Activated CD4-positive, alpha-beta memory T cell treated with anti-CD3 and anti-CD28 coated beads, Interleukin-2, amount 10 ng/mL, durations not matched to agents 7 days and 5 days (primary cell): ENCODE results near the gene MEAK7. TPM values are rescaled to one million over a fixed set of nuclear protein-coding genes. Genes with fewer than 3 reads are reported as not detected.
A peak's percentile ranks its signal among the peaks of the same experiment; 100 is the strongest.

Source experiments
- CTCF ChIA-PET: fragments of 350-600 bp; sonication (Branson Sonifier 250); formaldehyde crosslinking; loops from one replicate; lab custom pipeline; 2021; ENCODE audit warnings: antibody characterized with exemption, inconsistent platforms; lab: Charles Lee
- POLR2A ChIA-PET: fragments of 350-600 bp; sonication (Branson Sonifier 250); formaldehyde crosslinking; loops from one replicate; lab custom pipeline; 2021; ENCODE audit warnings: antibody characterized with exemption; lab: Charles Lee
- DNase-seq: peaks from one replicate; pipeline ENCODE4 v3.0.0-alpha.2; 2020
- H3K27ac Mint-ChIP-seq: one replicate; pipeline ENCODE4 v1.8.0; 2021; ENCODE audit warnings: mild to moderate bottlenecking, mixed read lengths
- H3K27me3 Mint-ChIP-seq: one replicate; pipeline ENCODE4 v1.8.0; 2021; ENCODE audit warnings: mixed read lengths
- H3K36me3 Mint-ChIP-seq: one replicate; pipeline ENCODE4 v1.8.0; 2021; ENCODE audit warnings: low read depth, mixed read lengths
- H3K4me1 Mint-ChIP-seq: one replicate; pipeline ENCODE4 v1.8.0; 2021; ENCODE audit warnings: mixed read lengths
- H3K4me3 Mint-ChIP-seq: one replicate; pipeline ENCODE4 v1.8.0; 2021; ENCODE audit warnings: mild to moderate bottlenecking, mixed read lengths
- H3K9me3 Mint-ChIP-seq: one replicate; pipeline ENCODE4 v1.8.0; 2021; ENCODE audit warnings: mixed read lengths
- total RNA-seq, 2 experiments: library from RNA; stranded (reverse); gene quantifications; one replicate each; pipeline ENCODE4 v1.2.3, GENCODE V29; 2021

Gene MEAK7
- total RNA-seq, 2 experiments from 2014 or later = 27.7 to 33.4 TPM

DNA sequence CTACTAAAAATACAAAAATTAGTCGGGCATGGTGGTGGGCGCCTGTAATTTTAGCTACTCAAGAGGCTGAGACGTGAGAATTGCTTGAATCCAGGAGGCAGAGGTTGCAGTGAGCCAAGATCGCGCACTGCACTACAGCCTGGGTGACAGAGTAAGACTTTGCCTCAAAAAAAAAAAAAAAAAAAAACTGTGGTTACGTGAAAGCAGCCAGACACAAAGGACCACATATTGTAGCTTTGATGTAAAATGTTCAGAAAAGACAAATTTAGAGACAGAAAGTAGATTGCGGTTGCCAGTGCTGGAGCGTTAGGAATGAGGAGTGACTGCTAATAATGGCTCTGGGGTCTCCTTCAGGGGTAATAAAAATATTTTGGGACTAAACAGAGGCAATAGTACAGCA is 4.0 kb upstream of the MEAK7 start:
- Mint-ChIP-seq H3K9me3 (no peaks in the 10 kb centered on the region), H3K4me1 (peaks cover 82% of the 10 kb centered on the region), H3K27ac (peak overlapping the region; percentile 98), H3K36me3 (peaks cover 19% of the 10 kb centered on the region), H3K4me3 (peak overlapping the region; percentile 51), H3K27me3 (peaks cover 2% of the 10 kb centered on the region)
- CTCF ChIA-PET = interaction anchor here (0.8 to 4.3 kb wide), 13 partner anchors 8 to 391 kb away, joined by 3 to 42 read pairs (median 6); partner anchors contain the start of gene MBTPS1
- POLR2A ChIA-PET = interaction anchor here (1.0 to 14.5 kb wide), 9 partner anchors 10 to 140 kb away, joined by 3 to 120 read pairs (median 15); partner anchors contain the start of gene KLHL36
- no peak for DNase-seq

DNA sequence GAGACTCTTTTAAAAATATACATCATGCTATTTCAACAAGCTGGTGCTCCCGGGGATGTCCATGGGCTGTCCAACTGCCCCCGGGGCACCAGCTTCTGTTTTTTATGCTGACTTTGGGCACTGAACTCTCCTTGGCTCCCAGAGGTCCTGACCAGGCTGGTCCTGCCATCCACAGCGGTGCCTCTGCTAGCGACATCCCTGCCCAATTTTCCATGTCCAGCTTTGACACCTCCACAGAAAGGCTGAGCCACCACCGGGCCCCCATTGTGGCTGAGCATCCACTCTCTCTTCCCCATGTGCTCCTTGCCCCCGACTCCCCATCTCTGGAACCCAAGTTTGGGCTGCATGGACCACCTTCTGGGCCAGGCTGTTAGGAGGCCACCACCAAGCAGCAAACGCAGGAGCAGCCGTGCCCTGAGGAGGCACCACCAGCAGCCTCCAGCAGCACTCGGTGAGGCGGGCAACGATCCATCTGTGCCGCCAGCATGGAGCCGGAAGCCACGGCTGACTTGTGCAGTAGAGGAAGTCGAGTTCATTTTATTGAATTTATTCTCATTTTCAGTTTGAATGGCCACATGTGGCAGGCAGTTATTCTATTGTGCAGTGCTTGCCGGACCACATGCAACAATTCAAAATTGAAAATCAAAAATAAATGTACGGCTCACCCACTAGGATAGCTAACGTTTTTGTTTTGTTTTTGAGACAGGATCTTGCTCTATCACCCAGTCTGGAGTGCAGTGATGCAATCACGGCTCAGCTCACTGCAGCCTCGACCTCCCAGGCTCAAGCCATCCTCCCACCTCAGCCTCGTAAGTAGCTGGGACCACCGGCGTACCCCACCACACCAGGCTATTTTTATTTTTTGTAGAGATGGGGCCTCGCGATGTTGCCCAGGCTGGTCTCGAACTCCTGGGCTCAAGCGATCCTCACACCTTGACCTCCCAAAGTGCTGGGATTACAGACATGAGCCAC is 2.8 kb upstream of the MEAK7 start:
- peaks cover 12% of the 10 kb centered on the region for H3K36me3 Mint-ChIP-seq
- ChIA-PET CTCF (interaction anchor here (1.0 to 4.3 kb wide), 28 partner anchors 9 to 390 kb away, joined by 3 to 42 read pairs (median 6); partner anchors contain the start of gene MBTPS1), POLR2A (interaction anchor here (0.7 to 14.5 kb wide), 14 partner anchors 7 to 141 kb away, joined by 3 to 120 read pairs (median 8); partner anchors contain the start of gene KLHL36)
- H3K27ac Mint-ChIP-seq = peak overlapping the region; percentile 98
- H3K9me3 Mint-ChIP-seq = no peaks in the 10 kb centered on the region
- H3K4me1 Mint-ChIP-seq = peaks cover 79% of the 10 kb centered on the region
- H3K4me3 Mint-ChIP-seq = peak overlapping the region; percentile 78
- peaks cover 2% of the 10 kb centered on the region for H3K27me3 Mint-ChIP-seq
- DNase-seq = peak; percentile 75

DNA sequence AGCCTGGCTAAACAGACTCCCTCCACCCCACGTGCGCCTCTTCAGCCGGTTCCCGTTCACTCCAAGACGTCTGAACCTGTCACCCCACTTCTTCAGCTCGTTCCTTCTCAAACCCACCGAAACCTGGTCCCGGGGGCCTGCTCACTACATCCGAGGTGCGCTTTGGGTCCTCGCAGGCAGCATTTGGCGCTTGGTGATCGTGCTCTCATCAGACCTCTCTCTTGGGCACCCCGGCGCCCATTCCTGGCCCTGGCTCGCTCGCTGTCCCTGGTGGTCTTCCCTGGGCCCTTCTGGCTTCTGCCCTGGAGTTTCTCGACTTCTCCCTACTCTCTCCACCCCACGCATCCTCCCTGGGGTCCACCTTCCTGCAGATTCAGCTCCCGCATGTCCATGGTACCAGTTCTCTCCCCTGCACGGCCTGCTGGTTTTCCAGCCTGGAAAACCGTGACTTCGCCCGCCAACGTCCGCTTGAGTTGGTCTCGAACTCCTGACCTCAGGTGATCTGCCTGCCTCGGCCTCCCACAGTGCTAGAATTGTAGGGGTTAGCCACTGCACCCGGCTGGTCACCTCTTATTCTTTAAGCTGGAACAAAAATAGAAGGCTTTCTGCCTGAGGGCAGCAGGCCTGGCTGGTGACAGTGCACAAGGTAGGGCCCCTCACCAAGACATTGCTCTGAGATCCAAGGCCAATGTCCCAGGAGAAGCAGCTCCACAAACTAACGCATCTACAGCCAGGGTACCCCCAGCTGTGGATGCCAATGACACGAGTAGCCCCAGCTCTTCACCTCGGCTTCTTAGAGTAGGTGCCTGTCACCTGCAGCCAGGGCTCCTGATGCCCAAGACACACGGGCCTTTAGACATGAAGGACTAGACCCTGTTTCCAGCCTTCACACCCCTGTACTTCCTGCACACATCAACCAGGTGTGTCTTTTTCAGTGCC is 1.1 kb upstream of the MEAK7 start:
- Mint-ChIP-seq H3K4me3 (peak overlapping the region; percentile 86), H3K4me1 (peaks cover 64% of the 10 kb centered on the region), H3K27me3 (peaks cover 2% of the 10 kb centered on the region), H3K9me3 (no peaks in the 10 kb centered on the region), H3K27ac (peak overlapping the region; percentile 98), H3K36me3 (peaks cover 6% of the 10 kb centered on the region)
- no peak for DNase-seq
- ChIA-PET CTCF (interaction anchor here (0.6 to 4.3 kb wide), 38 partner anchors 8 to 388 kb away, joined by 3 to 42 read pairs (median 4); partner anchors contain the start of genes KLHL36, MBTPS1 and TAF1C), POLR2A (interaction anchor here (0.8 to 14.5 kb wide), 17 partner anchors 7 to 389 kb away, joined by 3 to 120 read pairs (median 5); partner anchors contain the start of gene MBTPS1)

DNA sequence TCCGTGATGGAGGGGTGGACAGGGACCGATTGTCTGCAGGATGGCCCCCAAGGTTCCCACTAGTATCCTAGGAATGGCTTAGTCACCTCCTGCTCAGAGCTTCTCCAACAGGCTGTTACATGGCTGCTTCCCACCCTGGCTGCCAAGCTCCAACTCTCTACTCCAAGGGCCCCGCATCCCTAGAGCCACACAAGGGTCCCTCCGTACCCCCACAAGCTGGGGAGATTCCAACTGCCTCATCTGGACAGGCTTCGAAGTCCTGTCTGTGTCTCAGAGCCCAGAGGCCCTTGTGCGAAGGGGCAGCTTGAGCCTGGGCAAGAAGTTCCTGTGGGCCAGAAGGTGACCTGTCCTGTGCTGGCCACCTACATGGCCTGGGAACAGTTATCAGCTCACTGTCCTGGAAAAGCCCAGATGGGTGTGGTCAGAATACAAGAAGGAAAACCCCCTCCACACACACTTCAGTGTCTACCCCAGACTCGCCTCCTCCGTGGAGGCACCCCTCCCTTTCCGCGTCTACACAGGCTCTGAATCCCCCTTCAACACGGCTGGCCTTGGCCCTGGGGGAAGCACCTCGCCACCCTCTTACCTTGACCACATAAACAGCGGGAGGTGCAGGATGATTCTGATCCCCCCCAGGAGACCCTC is 586 bp downstream of the MEAK7 start:
- no peak for DNase-seq
- H3K4me3 Mint-ChIP-seq = peak overlapping the region; percentile 86
- CTCF ChIA-PET = interaction anchor here (0.7 to 1.3 kb wide), 3 partner anchors 118 to 793 kb away, joined by 3 to 4 read pairs (median 3); no protein-coding TSS in a partner anchor
- H3K27me3 Mint-ChIP-seq = no peaks in the 10 kb centered on the region
- peaks cover 14% of the 10 kb centered on the region for H3K36me3 Mint-ChIP-seq
- H3K9me3 Mint-ChIP-seq = no peaks in the 10 kb centered on the region
- H3K27ac Mint-ChIP-seq = peak overlapping the region; percentile 16
- H3K4me1 Mint-ChIP-seq = peaks cover 56% of the 10 kb centered on the region
- POLR2A ChIA-PET = interaction anchor here (1.5 to 14.5 kb wide), 5 partner anchors 10 to 387 kb away, joined by 5 to 120 read pairs (median 38); partner anchors contain the start of gene MBTPS1

DNA sequence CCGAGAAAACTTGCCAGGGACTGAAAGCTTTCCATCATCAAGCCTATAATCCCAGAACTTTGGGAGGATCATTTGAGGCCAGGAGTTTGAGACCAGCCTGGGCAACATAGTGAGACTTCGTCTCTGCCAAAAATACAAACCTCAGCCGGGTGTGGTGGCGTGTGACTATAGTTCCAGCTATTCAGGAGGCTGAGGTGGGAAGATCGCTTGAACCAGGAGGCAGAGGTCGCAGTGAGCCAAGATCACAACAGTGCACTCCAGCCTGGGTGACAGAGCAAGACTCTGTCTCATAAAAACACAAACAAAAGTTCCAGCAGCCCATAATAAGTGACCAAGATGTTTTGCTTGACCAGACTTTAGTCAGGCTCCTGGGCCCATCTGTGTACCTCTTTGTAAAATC is 1.9 kb downstream of the MEAK7 start:
- no peak overlapping the region for H3K27ac Mint-ChIP-seq
- DNase-seq = no peak
- peaks cover 43% of the 10 kb centered on the region for H3K4me1 Mint-ChIP-seq
- CTCF ChIA-PET = no interaction called here
- peaks cover 14% of the 10 kb centered on the region for H3K36me3 Mint-ChIP-seq
- no peak overlapping the region for H3K4me3 Mint-ChIP-seq
- POLR2A ChIA-PET = no interaction called here
- H3K9me3 Mint-ChIP-seq = no peaks in the 10 kb centered on the region
- H3K27me3 Mint-ChIP-seq = no peaks in the 10 kb centered on the region

DNA sequence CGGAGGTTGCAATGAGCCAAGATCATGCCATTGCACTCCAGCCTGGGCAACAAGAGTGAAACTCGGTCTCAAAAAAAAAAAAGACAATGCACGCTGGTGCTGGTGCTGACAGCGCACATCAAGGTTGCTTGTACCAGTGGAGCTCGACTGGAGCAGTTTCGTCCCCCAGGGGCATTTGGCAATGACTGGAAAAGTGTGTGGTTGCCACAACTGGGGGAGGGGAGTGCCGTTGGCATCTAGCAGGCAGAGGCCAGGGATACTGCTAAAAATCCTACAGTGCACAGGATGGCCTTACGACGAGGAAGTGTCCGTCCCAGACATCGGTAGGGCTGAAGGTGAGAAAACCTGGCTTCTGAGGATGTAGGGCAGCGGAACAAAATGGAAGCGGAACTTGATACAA is 2.4 kb downstream of the MEAK7 start:
- ChIA-PET CTCF (no interaction called here), POLR2A (no interaction called here)

DNA sequence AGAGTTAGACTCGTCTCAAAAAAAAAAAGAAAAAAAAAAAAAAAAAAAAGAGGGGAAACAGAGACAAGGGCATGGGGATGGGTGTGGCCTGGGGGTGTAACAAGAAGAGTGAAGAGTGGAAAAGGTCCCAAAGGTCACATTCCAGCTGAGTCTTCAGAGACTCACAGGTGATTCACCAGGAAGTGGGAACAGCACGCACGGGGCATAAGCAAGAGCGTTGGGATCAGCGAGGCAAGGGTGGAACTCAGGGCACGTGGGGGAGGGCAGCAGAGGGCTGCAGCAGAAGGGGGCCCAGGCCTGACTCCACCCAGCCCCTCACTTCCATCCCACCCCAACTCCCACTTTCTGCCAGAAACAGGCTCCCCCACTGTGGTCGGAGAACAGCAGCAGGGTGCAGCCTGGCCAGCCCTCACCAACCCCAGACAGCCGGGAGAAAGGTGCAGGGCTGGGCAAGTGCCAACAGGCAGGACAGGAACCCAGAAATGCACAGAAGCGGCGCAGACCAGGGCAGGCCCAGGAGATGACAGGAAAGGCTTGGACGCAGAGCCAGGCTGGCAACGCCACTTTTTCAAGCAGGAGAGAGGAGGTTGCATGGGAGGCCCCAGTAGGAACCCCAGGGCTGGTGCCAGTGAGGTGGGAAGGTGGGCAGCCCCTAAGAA is 3.3 kb downstream of the MEAK7 start:
- Mint-ChIP-seq H3K9me3 (no peaks in the 10 kb centered on the region), H3K27ac (no peak overlapping the region), H3K36me3 (peaks cover 25% of the 10 kb centered on the region), H3K27me3 (no peaks in the 10 kb centered on the region), H3K4me1 (peaks cover 31% of the 10 kb centered on the region), H3K4me3 (no peak overlapping the region)
- ChIA-PET CTCF (no interaction called here), POLR2A (no interaction called here)
- no peak for DNase-seq

More for the DNA sequence above, 2.4 kb downstream of the MEAK7 start:
- no peaks in the 10 kb centered on the region for H3K27me3 Mint-ChIP-seq
- H3K9me3 Mint-ChIP-seq = no peaks in the 10 kb centered on the region
- DNase-seq = no peak
- peaks cover 17% of the 10 kb centered on the region for H3K36me3 Mint-ChIP-seq
- H3K4me1 Mint-ChIP-seq = peaks cover 38% of the 10 kb centered on the region
- no peak overlapping the region for H3K27ac Mint-ChIP-seq
- H3K4me3 Mint-ChIP-seq = no peak overlapping the region

DNA sequence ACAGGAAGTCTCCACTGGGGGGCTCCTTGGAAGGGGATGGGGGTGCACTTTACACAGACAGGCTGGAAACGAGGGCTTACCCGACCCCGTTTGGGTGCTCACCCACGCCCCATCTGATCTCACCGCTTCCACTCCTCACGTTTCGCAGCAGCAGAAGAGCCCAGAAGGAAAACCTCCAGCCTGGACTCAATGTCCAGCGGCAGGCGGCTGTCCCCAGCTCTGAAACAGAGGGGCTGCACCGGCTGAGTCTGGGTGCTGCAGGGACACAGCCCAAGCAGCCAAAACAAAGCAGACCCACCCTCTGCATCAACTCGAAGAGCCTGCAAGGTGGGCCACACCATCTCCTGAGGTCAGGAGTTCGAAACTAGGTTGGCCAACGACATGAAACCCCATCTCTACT is 3.9 kb downstream of the MEAK7 start:
- ChIA-PET CTCF (interaction anchor here (1.2 kb wide), 1 partner anchor 9 kb away, joined by 4 read pairs; no protein-coding TSS in a partner anchor), POLR2A (no interaction called here)
- Mint-ChIP-seq H3K27me3 (no peaks in the 10 kb centered on the region), H3K9me3 (no peaks in the 10 kb centered on the region), H3K36me3 (peaks cover 32% of the 10 kb centered on the region), H3K4me3 (no peak overlapping the region), H3K4me1 (peaks cover 24% of the 10 kb centered on the region), H3K27ac (no peak overlapping the region)
- DNase-seq = no peak

DNA sequence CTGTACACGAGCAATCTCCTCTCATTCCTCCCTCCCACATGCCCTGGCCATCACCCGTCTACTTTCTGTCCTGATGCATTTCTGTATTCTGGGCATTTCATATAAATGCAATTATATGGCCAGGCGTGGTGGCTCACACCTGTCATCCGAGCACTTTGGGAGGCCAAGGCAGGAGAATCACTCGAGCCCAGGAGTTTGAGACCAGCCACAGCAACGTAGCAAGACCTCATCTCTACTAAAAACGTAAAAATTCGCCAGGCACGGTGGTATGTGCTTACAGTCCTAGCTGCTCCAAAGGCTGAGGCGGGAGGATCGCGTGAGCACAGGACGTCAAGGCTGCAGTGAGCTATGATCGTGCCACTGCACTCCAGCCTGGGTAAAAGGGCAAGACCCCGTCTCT is 4.8 kb downstream of the MEAK7 start:
- CTCF ChIA-PET = interaction anchor here (1.2 kb wide), 1 partner anchor 10 kb away, joined by 4 read pairs; no protein-coding TSS in a partner anchor
- Mint-ChIP-seq H3K36me3 (peaks cover 41% of the 10 kb centered on the region), H3K4me1 (peaks cover 15% of the 10 kb centered on the region), H3K9me3 (no peaks in the 10 kb centered on the region), H3K4me3 (no peak overlapping the region), H3K27ac (no peak overlapping the region), H3K27me3 (no peaks in the 10 kb centered on the region)
- POLR2A ChIA-PET = no interaction called here
- no peak for DNase-seq

DNA sequence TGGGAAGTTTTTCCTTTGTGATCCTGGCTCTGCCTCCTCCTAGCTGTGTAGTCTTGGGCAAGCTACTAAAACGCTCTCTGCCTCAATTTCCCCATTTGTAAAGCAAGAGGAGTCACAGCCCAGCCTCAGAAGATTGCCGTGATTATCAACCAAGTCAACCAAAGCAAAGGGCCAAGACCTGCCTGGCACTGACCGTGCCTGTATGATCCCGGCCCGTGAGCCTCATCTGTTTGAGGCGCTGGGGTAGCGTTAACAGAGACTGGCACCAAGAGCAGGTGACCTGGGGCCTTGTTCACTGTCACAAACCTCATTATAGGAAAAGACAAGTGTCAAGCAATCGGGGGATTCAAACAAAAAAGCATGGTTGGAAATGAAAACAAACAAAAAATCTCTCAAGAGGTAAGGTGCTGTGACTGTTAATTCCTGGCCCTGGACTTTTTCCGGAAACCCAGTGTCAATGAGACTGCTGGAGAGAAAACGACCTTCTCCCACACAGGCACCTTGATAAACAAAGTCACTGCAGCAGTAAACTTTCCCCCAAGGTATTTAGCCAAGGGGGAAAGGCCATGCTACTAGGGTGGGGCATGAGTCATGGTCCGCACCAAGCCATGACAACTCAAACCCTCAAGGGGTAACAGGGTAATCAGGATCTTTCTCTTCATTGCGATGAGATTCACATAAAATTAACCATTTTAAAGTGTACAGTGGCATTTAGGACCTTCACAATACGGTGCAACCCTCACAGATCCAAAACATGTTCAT is 5.4 kb downstream of the MEAK7 start:
- no peak for DNase-seq
- CTCF ChIA-PET = no interaction called here
- Mint-ChIP-seq H3K27ac (no peak overlapping the region), H3K4me1 (peaks cover 11% of the 10 kb centered on the region), H3K36me3 (peaks cover 47% of the 10 kb centered on the region), H3K27me3 (no peaks in the 10 kb centered on the region), H3K9me3 (peaks cover 4% of the 10 kb centered on the region), H3K4me3 (no peak overlapping the region)
- POLR2A ChIA-PET = interaction anchor here (1.4 to 1.8 kb wide), 2 partner anchors 7 to 10 kb away, joined by 4 read pairs; no protein-coding TSS in a partner anchor

DNA sequence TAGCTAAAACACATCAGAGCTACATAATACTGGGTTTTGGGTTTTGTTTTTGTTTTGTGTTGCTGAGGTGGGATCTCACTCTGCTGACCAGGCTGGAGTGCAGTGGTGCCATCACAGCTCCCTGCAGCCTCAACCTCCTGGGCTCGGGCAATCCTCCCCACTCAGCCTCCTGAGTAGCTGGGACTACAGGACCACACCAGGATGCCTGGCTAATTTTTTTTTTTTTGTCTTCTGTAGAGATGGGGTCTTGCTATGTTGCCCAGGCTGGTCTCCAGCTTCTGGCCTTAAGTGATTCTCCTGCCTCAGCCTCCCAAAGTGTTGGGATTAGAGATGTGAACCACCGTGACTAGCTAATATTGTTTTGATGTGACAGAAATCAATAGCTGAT is 6.2 kb downstream of the MEAK7 start:
- Mint-ChIP-seq H3K27ac (no peak overlapping the region), H3K36me3 (peaks cover 54% of the 10 kb centered on the region), H3K4me3 (no peak overlapping the region), H3K27me3 (no peaks in the 10 kb centered on the region), H3K9me3 (peaks cover 9% of the 10 kb centered on the region), H3K4me1 (peaks cover 6% of the 10 kb centered on the region)
- DNase-seq = no peak
- POLR2A ChIA-PET = interaction anchor here (0.7 to 1.8 kb wide), 4 partner anchors 8 to 20 kb away, joined by 3 to 4 read pairs (median 4); no protein-coding TSS in a partner anchor
- CTCF ChIA-PET = interaction anchor here (0.9 to 1.2 kb wide), 3 partner anchors 8 to 240 kb away, joined by 3 to 8 read pairs (median 4); no protein-coding TSS in a partner anchor
